ENCODE results near the gene CFAP157.
A peak's percentile ranks its signal among the peaks of the same experiment; 100 is the strongest.

DNA sequence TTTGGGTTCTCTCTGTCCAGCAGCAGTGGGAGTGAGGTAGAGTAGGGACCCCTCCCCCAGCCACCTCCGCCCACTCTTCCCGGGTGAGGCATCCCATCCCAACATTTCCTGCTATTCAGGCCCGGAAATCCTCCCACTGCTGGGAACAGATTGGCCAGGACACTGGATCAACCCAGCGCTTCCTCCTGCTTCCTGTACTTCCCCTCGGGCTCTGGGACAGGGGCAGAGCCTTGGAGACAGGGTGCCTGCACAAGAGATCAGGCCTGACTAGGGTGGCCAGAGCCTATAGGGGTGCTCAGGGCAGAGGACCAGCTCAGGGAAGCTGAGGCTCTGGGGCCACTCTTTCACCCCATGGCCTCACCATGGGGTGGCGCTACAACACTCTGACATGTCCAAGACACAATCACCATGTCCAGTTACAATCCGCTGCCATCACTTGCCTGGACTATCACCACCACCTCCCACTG, 57.2 kb downstream of the CFAP157 start:
- TF ChIP-seq, protein P1, sequence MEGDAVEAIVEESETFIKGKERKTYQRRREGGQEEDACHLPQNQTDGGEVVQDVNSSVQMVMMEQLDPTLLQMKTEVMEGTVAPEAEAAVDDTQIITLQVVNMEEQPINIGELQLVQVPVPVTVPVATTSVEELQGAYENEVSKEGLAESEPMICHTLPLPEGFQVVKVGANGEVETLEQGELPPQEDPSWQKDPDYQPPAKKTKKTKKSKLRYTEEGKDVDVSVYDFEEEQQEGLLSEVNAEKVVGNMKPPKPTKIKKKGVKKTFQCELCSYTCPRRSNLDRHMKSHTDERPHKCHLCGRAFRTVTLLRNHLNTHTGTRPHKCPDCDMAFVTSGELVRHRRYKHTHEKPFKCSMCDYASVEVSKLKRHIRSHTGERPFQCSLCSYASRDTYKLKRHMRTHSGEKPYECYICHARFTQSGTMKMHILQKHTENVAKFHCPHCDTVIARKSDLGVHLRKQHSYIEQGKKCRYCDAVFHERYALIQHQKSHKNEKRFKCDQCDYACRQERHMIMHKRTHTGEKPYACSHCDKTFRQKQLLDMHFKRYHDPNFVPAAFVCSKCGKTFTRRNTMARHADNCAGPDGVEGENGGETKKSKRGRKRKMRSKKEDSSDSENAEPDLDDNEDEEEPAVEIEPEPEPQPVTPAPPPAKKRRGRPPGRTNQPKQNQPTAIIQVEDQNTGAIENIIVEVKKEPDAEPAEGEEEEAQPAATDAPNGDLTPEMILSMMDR (IDR thresholded peaks at IDR 0.05), result peak in 4 of 5 experiments; percentile 13 to 51 (median 34)
- no peak for TF ChIP-seq POLR2A (IDR thresholded peaks at IDR 0.05)
